GM10266 (cell line): ENCODE results near the gene PTCD1.

Source experiments
- DNase-seq: peaks from one replicate; pipeline ENCODE4 v3.0.0; 2012; ENCODE audit errors: extremely low spot score
- CTCF ChIP-seq: IDR thresholded peaks from 2 replicates; pipeline ENCODE4 v1.5.1; 2012; ENCODE audit warnings: mild to moderate bottlenecking, low read depth; ENCODE audit not compliant: control insufficient read depth, insufficient read depth; ENCODE audit errors: missing control alignments

The PTCD1 gene

GRCh38 chr7:99372275-99373090, 66.1 kb downstream of the PTCD1 start:
- no peak for TF ChIP-seq CTCF
- no peak for DNase-seq

- DNase-seq: no peak
- TF ChIP-seq CTCF: no peak
Observed at GRCh38 chr7:99371376-99371920, 67.2 kb downstream of the PTCD1 start.

- TF ChIP-seq CTCF: no peak
- no peak for DNase-seq
Observed at GRCh38 chr7:99369767-99370391, 68.7 kb downstream of the PTCD1 start.

GRCh38 chr7:99368750-99369389, 69.7 kb downstream of the PTCD1 start:
- TF ChIP-seq CTCF: no peak
- DNase-seq: no peak
